ENCODE data around the gene ADGRL3. TPM values are rescaled to one million over a fixed set of nuclear protein-coding genes. Genes with fewer than 3 reads are reported as not detected.
"Not testable (repeated sequence)": the region's sequence is repeated elsewhere in the genome, so short reads cannot be mapped to it uniquely, and the experiment has no call there.

Gene ADGRL3
- total RNA-seq, 1 experiment from 2014 or later, result not detected

DNA sequence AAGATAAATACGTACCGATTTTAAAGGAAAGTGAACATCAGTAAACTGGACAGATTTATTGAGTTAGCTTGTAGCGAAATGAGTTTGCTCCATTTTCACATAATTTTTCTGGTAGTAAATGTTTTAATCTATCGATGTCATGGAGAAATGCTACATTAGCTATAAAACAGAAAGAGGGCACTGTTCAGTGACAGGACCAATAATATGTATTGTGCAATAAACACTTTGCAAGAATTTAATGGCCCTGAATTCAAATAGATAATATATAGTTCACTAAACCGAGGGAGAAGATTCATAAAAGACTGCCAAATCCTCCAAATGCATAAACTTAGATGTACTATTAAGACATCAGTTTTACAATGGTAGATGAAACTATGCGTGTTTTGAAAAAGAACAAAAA lies 516.3 kb downstream of the ADGRL3 start:
- Histone ChIP-seq H3K4me1 (replicated peaks) (no peaks in the 10 kb centered on the region), H3K27ac (no peak overlapping the region), H3K9me3 (replicated peaks) (no peaks in the 10 kb centered on the region), H3K36me3 (no peaks in the 10 kb centered on the region), H3K27me3 (replicated peaks) (no peaks in the 10 kb centered on the region), H3K4me3 (no peak overlapping the region)
- no peak for DNase-seq (ENCODE audit: low read depth in 1 of 2, low spot score in 2 of 2)

DNA sequence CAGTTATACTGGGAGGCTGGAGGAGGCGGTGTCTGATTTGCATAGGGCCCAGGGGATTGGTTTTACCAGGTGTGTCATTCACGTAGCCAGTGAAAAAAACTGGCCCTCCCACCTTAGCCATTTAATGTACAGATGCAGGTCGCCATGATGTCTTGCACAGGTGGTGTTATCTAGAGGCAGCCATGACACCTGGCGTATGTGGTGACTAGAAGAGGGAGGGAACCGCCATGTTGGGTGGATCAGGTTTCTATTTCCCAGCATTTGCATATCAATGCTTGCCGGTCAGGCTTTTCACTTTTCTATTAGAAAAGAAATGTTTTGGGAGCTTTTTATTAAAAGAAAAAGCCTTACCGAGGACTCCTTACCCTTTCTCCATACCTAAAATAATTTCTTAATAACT lies 523.4 kb downstream of the ADGRL3 start:
- H3K27me3 ChIP-seq (replicated peaks), result no peaks in the 10 kb centered on the region
- DNase-seq (ENCODE audit: low read depth in 1 of 2, low spot score in 2 of 2), result no peak
- H3K27ac ChIP-seq, result no peak overlapping the region
- H3K4me3 ChIP-seq, result no peak overlapping the region
- H3K9me3 ChIP-seq (replicated peaks), result no peaks in the 10 kb centered on the region
- H3K4me1 ChIP-seq (replicated peaks), result no peaks in the 10 kb centered on the region
- H3K36me3 ChIP-seq, result no peaks in the 10 kb centered on the region

DNA sequence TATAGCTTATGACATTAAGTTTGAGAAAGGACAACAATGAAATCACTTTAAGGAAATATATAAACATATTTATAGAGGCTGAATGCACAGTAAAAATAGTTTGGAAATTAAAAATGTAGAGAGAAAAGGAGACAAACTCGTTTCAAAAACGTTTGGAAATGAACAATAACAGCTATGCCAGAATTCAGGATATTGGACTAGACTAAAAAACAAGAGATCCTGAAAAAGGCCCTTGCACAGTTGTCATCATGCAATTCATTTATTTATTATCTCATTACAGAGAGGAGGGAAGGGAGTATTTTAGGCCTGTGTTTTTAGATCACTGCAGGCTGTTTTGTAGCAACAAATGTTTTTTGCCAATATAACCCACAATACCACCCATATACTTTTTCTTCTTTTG lies 527.2 kb downstream of the ADGRL3 start:
- no peak overlapping the region for H3K4me3 ChIP-seq
- no peaks in the 10 kb centered on the region for H3K9me3 ChIP-seq (replicated peaks)
- no peak overlapping the region for H3K27ac ChIP-seq

DNA sequence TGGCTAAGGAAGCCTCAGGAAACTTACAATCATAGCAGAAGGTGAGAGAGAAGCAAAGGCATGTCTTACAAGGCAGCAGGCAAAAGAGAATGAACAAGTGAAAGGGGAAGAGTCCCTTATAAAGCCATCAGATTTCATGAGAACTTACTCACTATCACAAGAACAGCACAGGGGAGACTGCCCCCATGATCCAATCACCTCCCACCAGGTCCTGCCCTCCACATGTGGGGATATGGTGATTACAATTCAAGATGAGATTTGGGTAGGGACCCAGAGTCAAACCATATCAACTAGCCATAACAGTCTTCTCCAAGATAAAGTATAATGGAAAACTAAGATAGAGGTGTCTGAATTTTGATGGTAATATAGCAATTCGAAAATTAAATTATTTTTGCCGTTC lies 534.3 kb downstream of the ADGRL3 start:
- no peak overlapping the region for H3K27ac ChIP-seq
- no peaks in the 10 kb centered on the region for H3K36me3 ChIP-seq
- no peaks in the 10 kb centered on the region for H3K9me3 ChIP-seq (replicated peaks)
- no peak overlapping the region for H3K4me3 ChIP-seq
- no peaks in the 10 kb centered on the region for H3K27me3 ChIP-seq (replicated peaks)
- no peak for DNase-seq (ENCODE audit: low read depth in 1 of 2, low spot score in 2 of 2)
- no peaks in the 10 kb centered on the region for H3K4me1 ChIP-seq (replicated peaks)

More for the DNA sequence above, 527.2 kb downstream of the ADGRL3 start:
- Histone ChIP-seq H3K27me3 (replicated peaks) (no peaks in the 10 kb centered on the region), H3K4me1 (replicated peaks) (no peaks in the 10 kb centered on the region), H3K36me3 (no peaks in the 10 kb centered on the region)
- no peak for DNase-seq (ENCODE audit: low read depth in 1 of 2, low spot score in 2 of 2)

DNA sequence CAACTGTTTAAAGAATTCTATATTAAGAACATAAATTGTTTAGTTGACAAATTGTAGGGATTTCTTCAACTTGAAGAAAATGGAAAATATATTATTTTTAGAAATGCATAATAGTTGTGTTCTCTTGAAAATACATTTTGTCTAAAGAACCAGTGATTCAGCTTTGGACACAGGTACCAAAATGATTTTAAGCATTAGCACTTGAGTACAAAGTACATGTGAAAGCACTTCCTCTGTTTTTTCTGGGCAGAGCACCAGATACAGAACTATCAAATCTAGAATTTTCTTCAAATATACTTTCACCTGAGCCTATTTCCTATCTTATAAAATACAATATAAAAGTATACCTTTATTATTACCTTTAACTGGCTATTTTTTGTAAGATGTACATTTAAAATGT lies 539.8 kb downstream of the ADGRL3 start:
- no peak overlapping the region for H3K4me3 ChIP-seq
- no peaks in the 10 kb centered on the region; the same call in 1 of the 2 replicates for H3K9me3 ChIP-seq (replicated peaks)

DNA sequence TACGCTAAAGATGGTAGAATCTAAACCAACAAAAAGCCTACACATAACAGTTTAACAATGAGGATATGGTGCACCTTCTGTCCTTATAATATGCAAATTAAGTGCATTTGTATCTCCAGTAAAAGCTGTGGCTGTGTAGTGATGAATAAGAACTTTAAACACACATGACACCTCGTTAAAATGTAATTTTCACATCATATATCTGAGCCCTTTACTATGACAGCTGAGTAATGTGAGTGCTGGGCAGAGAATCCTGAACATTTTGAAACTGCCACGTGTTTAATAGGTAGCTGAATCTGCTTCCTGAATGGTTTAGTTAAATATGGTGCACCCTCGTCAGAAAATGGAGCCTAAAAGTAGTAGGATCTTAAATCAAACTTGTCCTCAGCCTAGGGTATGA lies 540.8 kb downstream of the ADGRL3 start:
- Histone ChIP-seq H3K36me3 (no peaks in the 10 kb centered on the region), H3K9me3 (replicated peaks) (no peaks in the 10 kb centered on the region; the same call in 1 of the 2 replicates), H3K4me1 (replicated peaks) (no peaks in the 10 kb centered on the region), H3K27me3 (replicated peaks) (no peaks in the 10 kb centered on the region), H3K4me3 (no peak overlapping the region), H3K27ac (no peak overlapping the region)
- DNase-seq (ENCODE audit: low read depth in 1 of 2, low spot score in 2 of 2), result no peak

More for the DNA sequence above, 539.8 kb downstream of the ADGRL3 start:
- Histone ChIP-seq H3K27ac (no peak overlapping the region), H3K36me3 (no peaks in the 10 kb centered on the region), H3K27me3 (replicated peaks) (no peaks in the 10 kb centered on the region), H3K4me1 (replicated peaks) (no peaks in the 10 kb centered on the region)
- DNase-seq (ENCODE audit: low read depth in 1 of 2, low spot score in 2 of 2), result no peak

DNA sequence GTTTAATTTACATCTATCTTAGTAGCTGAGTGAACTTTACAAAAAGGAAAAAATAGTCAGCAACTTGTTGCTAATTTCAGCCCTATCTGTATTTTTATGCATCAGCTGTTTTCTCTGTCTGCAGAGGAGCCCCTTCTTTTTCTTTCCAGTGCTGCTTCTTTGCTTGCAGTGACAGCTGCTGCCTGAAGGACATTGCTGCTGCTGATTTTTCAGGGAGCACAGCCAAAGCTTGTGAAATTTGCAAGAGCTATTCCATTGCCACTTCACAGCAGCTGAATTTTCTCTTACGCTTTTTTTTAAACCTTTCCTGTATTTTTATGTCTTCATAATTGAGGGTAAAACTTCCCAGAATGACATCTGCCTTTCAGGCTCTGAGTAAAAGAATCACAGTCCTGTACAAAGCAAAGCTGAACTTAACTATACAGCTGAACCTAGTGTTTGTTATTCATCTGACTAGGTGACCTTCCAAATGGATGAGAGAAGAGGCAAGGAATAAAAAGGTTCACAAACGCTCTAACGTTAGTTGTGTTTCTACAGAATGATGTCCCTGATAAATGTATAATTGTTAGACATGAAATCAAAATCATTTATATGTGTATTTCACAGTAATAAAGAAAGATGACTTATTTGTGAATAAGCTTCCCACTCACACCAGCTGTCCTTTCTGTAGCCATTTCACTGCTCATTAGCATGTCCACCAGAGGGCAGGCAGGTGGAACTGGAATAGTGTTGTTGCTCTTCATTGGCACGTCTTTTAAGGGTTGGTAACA lies 541.4 kb downstream of the ADGRL3 start:
- H3K27me3 ChIP-seq (replicated peaks), result no peaks in the 10 kb centered on the region
- H3K4me1 ChIP-seq (replicated peaks), result no peaks in the 10 kb centered on the region
- no peaks in the 10 kb centered on the region for H3K36me3 ChIP-seq
- H3K27ac ChIP-seq, result no peak overlapping the region
- H3K4me3 ChIP-seq, result no peak overlapping the region
- no peaks in the 10 kb centered on the region; the same call in 1 of the 2 replicates for H3K9me3 ChIP-seq (replicated peaks)
- no peak for DNase-seq (ENCODE audit: low read depth in 1 of 2, low spot score in 2 of 2)

DNA sequence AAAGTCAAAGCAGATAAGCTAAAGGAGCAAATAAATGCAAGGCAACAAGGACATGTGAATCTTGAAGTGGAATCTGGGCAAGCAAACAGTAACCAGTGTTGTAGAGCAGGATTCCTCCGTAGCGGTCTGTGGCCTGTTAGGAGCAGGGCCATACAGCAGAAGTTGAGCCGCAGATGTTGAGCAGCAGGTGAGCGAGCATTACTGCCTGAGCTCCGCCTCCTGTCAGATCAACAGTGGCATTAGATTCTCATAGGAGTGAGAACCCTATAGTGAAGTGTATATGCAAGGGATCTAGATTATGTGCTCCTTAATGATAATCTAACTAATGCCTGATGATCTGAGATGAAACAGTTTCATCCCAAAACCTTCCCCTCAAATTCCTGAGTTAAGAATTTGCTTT lies 550.7 kb downstream of the ADGRL3 start:
- DNase-seq (ENCODE audit: low read depth in 1 of 2, low spot score in 2 of 2), result no peak
- H3K27me3 ChIP-seq (replicated peaks), result no peaks in the 10 kb centered on the region
- no peaks in the 10 kb centered on the region for H3K9me3 ChIP-seq (replicated peaks)
- H3K4me3 ChIP-seq, result no peak overlapping the region
- H3K4me1 ChIP-seq (replicated peaks), result no peaks in the 10 kb centered on the region
- H3K27ac ChIP-seq, result no peak overlapping the region
- H3K36me3 ChIP-seq, result no peaks in the 10 kb centered on the region

DNA sequence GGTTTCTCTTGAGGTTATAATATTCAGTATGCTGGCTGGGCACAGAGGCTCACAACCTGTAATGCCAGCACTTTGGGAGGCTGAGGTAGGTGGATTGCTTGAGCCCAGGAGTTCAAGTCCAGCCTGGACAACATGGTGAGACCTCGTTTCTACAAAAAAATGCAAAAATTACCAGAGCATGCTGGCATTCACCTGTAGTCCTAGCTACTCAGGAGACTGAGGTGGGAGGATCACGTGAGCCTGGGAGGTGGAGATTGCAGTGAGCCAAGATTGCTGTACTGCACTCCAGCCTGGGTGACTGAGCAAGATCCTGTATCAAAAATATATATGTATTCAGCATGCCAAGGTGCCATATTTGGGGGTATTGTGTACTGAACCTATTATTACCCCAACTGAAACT lies 552.5 kb downstream of the ADGRL3 start:
- H3K27me3 ChIP-seq (replicated peaks), result no peaks in the 10 kb centered on the region
- no peak for DNase-seq (ENCODE audit: low read depth in 1 of 2, low spot score in 2 of 2)
- H3K36me3 ChIP-seq, result no peaks in the 10 kb centered on the region
- H3K27ac ChIP-seq, result no peak overlapping the region
- H3K4me1 ChIP-seq (replicated peaks), result no peaks in the 10 kb centered on the region
- H3K4me3 ChIP-seq, result no peak overlapping the region
- no peaks in the 10 kb centered on the region for H3K9me3 ChIP-seq (replicated peaks)

DNA sequence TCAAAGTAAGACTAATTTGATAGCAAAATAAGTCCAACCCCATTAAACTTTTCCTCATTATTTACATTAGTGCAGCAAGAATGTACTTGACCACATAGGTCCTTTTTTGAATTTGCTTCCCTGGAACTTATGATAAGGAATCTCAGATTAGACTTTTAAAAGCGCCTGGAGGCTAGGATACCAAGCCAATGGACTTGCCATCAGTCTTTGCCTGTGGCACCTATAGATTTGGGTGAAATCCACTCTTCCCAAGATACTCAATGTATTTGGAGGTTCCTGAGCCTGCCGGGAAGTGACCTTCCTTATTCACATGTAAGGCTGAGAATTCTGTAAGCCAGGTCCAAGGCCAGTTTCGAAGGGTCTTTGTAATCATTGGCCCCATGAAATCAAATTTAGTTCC lies 553.6 kb downstream of the ADGRL3 start:
- no peak for DNase-seq (ENCODE audit: low read depth in 1 of 2, low spot score in 2 of 2)
- no peaks in the 10 kb centered on the region for H3K9me3 ChIP-seq (replicated peaks)
- no peak overlapping the region for H3K27ac ChIP-seq
- no peak overlapping the region for H3K4me3 ChIP-seq
- H3K36me3 ChIP-seq, result no peaks in the 10 kb centered on the region
- H3K27me3 ChIP-seq (replicated peaks), result no peaks in the 10 kb centered on the region
- no peaks in the 10 kb centered on the region for H3K4me1 ChIP-seq (replicated peaks)

DNA sequence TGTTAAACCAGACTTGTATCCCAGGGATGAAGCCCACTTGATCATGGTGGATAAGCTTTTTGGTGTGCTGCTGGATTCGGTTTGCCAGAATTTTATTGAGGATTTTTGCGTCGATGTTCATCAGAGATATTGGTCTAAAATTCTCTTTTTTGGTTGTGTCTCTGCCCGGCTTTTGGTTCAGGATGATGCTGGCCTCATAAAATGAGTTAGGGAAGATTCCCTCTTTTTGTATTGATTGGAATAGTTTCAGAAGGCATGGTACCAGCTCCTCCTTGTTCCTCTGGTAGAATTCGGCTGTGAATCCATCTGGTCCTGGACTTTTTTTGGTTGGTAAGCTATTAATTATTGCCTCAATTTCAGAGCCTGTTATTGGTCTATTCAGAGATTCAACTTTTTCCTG lies 556.8 kb downstream of the ADGRL3 start:
- not testable (repeated sequence) for H3K27ac ChIP-seq; H3K36me3 ChIP-seq; H3K9me3 ChIP-seq (replicated peaks); H3K4me1 ChIP-seq (replicated peaks); H3K27me3 ChIP-seq (replicated peaks); DNase-seq (ENCODE audit: low read depth in 1 of 2, low spot score in 2 of 2); H3K4me3 ChIP-seq

DNA sequence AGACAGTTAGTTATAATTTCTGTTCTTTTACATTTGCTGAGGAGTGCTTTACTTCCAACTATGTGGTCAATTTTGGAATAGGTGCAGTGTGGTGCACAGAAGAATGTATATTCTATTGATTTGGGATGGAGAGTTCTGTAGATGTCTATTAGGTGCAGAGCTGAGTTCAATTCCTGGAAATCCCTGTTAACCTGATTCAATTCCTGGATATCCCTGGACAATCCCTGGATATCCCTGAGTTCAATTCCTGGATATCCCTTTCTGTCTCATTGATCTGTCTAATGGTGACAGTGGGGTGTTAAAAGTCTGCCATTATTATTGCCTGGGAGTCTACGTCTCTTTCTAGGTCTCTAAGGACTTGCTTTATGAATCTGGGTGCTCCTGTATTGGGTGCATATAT lies 557.9 kb downstream of the ADGRL3 start:
- H3K4me3 ChIP-seq; DNase-seq (ENCODE audit: low read depth in 1 of 2, low spot score in 2 of 2); H3K9me3 ChIP-seq (replicated peaks); H3K36me3 ChIP-seq; H3K4me1 ChIP-seq (replicated peaks); H3K27me3 ChIP-seq (replicated peaks); H3K27ac ChIP-seq: not testable (repeated sequence)

DNA sequence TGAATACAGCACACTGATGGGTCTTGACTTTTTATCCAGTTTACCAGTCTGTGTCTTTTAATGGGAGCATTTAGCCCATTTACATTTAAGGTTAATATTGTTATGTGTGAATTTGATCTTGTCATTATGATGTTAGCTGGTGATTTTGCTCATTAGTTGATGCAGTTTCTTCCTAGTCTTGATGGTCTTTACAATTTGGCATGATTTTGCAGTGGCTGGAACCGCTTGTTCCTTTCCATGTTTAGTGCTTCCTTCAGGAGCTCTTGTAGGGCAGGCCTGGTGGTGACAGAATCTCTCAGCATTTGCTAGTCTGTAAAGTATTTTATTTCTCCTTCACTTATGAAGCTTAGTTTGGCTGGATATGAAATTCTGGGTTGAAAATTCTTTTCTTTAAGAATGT lies 558.5 kb downstream of the ADGRL3 start:
- not testable (repeated sequence) for H3K36me3 ChIP-seq; H3K4me1 ChIP-seq (replicated peaks); DNase-seq (ENCODE audit: low read depth in 1 of 2, low spot score in 2 of 2); H3K4me3 ChIP-seq; H3K9me3 ChIP-seq (replicated peaks); H3K27ac ChIP-seq; H3K27me3 ChIP-seq (replicated peaks)

DNA sequence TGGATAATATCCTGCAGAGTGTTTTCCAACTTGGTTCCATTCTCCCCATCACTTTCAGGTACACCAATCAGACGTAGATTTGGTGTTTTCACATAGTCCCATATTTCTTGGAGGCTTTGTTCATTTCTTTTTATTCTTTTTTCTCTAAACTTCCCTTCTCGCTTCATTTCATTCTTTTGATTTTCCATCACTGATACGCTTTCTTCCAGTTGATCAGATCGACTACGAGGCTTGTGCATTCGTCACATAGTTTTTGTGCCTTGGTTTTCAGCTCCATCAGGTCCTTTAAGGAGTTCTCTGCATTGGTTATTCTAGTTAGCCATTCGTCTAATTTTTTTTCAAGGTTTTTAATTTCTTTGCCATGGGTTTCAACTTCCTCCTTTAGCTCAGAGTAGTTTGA lies 559.1 kb downstream of the ADGRL3 start:
- H3K27me3 ChIP-seq (replicated peaks); DNase-seq (ENCODE audit: low read depth in 1 of 2, low spot score in 2 of 2); H3K4me1 ChIP-seq (replicated peaks); H3K9me3 ChIP-seq (replicated peaks); H3K4me3 ChIP-seq; H3K36me3 ChIP-seq; H3K27ac ChIP-seq: not testable (repeated sequence)

DNA sequence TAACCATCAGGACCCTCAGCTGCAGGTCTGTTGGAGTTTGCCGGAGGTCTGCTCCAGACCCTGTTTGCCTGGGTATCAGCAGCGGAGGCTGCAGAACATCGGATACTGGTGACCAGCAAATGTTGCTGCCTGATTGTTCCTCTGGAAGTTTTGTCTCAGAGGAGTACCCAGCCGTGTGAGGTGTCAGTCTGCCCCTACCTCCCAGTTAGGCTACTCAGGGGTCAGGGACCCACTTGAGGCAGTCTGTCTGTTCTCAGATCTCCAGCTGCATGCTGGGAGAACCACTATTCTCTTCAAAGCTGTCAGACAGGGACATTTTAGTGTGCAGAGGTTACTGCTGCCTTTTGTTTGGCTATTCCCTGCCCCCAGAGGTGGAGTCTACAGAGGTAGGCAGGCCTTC lies 559.8 kb downstream of the ADGRL3 start:
- not testable (repeated sequence) for DNase-seq (ENCODE audit: low read depth in 1 of 2, low spot score in 2 of 2); H3K4me1 ChIP-seq (replicated peaks); H3K9me3 ChIP-seq (replicated peaks); H3K27ac ChIP-seq; H3K27me3 ChIP-seq (replicated peaks); H3K36me3 ChIP-seq; H3K4me3 ChIP-seq
